Keratinocyte (primary cell): ENCODE results near the gene ANAPC5. TPM values are rescaled to one million over a fixed set of nuclear protein-coding genes. Genes with fewer than 3 reads are reported as not detected.

ENCODE experiments used
- DNase-seq: peaks from one replicate; pipeline ENCODE4 v3.0.0-alpha.2; 2011; ENCODE audit warnings: low read depth, missing footprints, low spot score
- FAIRE-seq: peaks from 2 replicates; lab custom pipeline; 2011; peaks lifted over from hg19 to GRCh38; lab: Jason Lieb, UNC
- H2AFZ ChIP-seq: 2 replicates; pipeline ENCODE4 v1.6.0; 2012; ENCODE audit warnings: low read length, control low read depth, inconsistent platforms; ENCODE audit not compliant: control insufficient read depth
- H3K27ac ChIP-seq: 2 replicates; pipeline ENCODE4 v1.5.1; 2011; ENCODE audit warnings: low read length; ENCODE audit not compliant: control insufficient read depth, insufficient read depth
- H3K27me3 ChIP-seq: 3 replicates; pipeline ENCODE4 v1.6.0; 2011; ENCODE audit warnings: low read length; ENCODE audit not compliant: control insufficient read depth, insufficient read depth; ENCODE audit errors: extremely low read depth
- H3K36me3 ChIP-seq, 2 experiments: 2 replicates in 1 of 2; 3 replicates in 1 of 2; pipeline ENCODE4 v1.5.1; 2011; ENCODE audit warnings: low read length in 2 of 2, mild to moderate bottlenecking in 1 of 2; ENCODE audit not compliant: control insufficient read depth in 2 of 2, insufficient read depth in 2 of 2; ENCODE audit errors: extremely low read depth in 1 of 2
- H3K4me1 ChIP-seq: 3 replicates; pipeline ENCODE4 v1.5.1; 2011; ENCODE audit warnings: low read length; ENCODE audit not compliant: control insufficient read depth, insufficient read depth; ENCODE audit errors: extremely low read depth
- H3K4me2 ChIP-seq: 3 replicates; pipeline ENCODE4 v1.6.0; 2011; ENCODE audit warnings: low read depth, low read length; ENCODE audit not compliant: control insufficient read depth, insufficient read depth; ENCODE audit errors: extremely low read depth
- H3K4me3 ChIP-seq, 3 experiments: fragments of 200-600 bp in 1 of 3; sonication (generic) in 1 of 3; 2 replicates in 2 of 3; 3 replicates in 1 of 3; pipeline ENCODE4 v1.5.1; 2011 to 2016; ENCODE audit warnings: low read length in 3 of 3, mild to moderate bottlenecking in 3 of 3, control low read depth in 2 of 3, inconsistent platforms in 1 of 3, low read depth in 1 of 3, mixed read lengths in 1 of 3, mixed run types in 1 of 3, moderate library complexity in 1 of 3; ENCODE audit not compliant: control insufficient read depth in 2 of 3, insufficient read depth in 2 of 3; ENCODE audit errors: extremely low read depth in 1 of 3
- H3K79me2 ChIP-seq: 2 replicates; pipeline ENCODE4 v1.6.0; 2012; ENCODE audit warnings: low read length; ENCODE audit not compliant: control insufficient read depth, insufficient read depth
- H3K9ac ChIP-seq: 3 replicates; pipeline ENCODE4 v1.6.0; 2011; ENCODE audit warnings: low read length; ENCODE audit not compliant: control insufficient read depth, insufficient read depth; ENCODE audit errors: extremely low read depth
- H3K9me1 ChIP-seq: 3 replicates; pipeline ENCODE4 v1.6.0; 2011; ENCODE audit warnings: low read length; ENCODE audit not compliant: control insufficient read depth, insufficient read depth; ENCODE audit errors: extremely low read depth
- H3K9me3 ChIP-seq: 2 replicates; pipeline ENCODE4 v1.5.1; 2012; ENCODE audit warnings: low read depth, low read length; ENCODE audit not compliant: control insufficient read depth
- H4K20me1 ChIP-seq: 3 replicates; pipeline ENCODE4 v1.6.0; 2011; ENCODE audit warnings: low read length; ENCODE audit not compliant: control insufficient read depth, insufficient read depth; ENCODE audit errors: extremely low read depth
- CTCF ChIP-seq, 3 experiments: IDR thresholded peaks in 1 of 3; conservative IDR thresholded peaks in 1 of 3; optimal IDR thresholded peaks in 1 of 3; 2 replicates in 2 of 3; 3 replicates in 1 of 3; pipeline versions ENCODE3 to v1.5.1; 2011; ENCODE audit warnings: low read length in 3 of 3, mild to moderate bottlenecking in 3 of 3, moderate library complexity in 2 of 3, control low read depth in 1 of 3, inconsistent platforms in 1 of 3; ENCODE audit not compliant: insufficient read depth in 2 of 3; ENCODE audit errors: extremely low read depth in 1 of 3
- EZH2 ChIP-seq: IDR thresholded peaks from one replicate; pipeline ENCODE4 v1.6.1; 2012; ENCODE audit warnings: inconsistent platforms, mild to moderate bottlenecking, low read length, moderate library complexity
- dilution Hi-C: fragments of 300-500 bp; cut with MboI; formaldehyde crosslinking; loops from one replicate; pipeline ENCODE4 v1.7.0; 2020; ENCODE audit warnings: low sequenced_read_pairs; ENCODE audit not compliant: extremely low pct_ligation_motif_present
- polyA plus RNA-seq, 5 experiments: library from polyadenylated mRNA; depleted of rRNA in 3 of 5; stranded (reverse) in 3 of 5; stranded (forward) in 1 of 5; unstranded in 1 of 5; fragments of >200 nt; gene quantifications; 1 replicate in 1 of 5; 2 replicates in 3 of 5; 3 replicates in 1 of 5; pipeline versions ENCODE4 v1.2.1 to v1.2.3, GENCODE V29; 2011 to 2012; ENCODE audit warnings: missing spikeins in 2 of 5, low read depth in 1 of 5, low replicate concordance in 1 of 5

The ANAPC5 gene
- polyA plus RNA-seq, 1 donor (not counting 4 experiments of a cell fraction or from before 2014, with no cell fraction given): 115 TPM

GRCh38 chr12:121284551-121285390, 67.4 kb downstream of the ANAPC5 start:
- H3K9me3 ChIP-seq: no peaks in the 10 kb centered on the region
- no peaks in the 10 kb centered on the region for H3K27me3 ChIP-seq
- H3K4me2 ChIP-seq: no peak overlapping the region
- no peaks in the 10 kb centered on the region for H4K20me1 ChIP-seq
- no peak overlapping the region for H2AFZ ChIP-seq
- H3K36me3 ChIP-seq: peaks cover 0 to 3% of the 10 kb centered on the region in 2 experiments
- H3K4me1 ChIP-seq: no peaks in the 10 kb centered on the region
- TF ChIP-seq EZH2 (no peak), CTCF (optimal IDR thresholded peaks at IDR 0.05 in 1 of 3, IDR thresholded peaks at IDR 0.05 in 1 of 3, conservative IDR thresholded peaks at IDR 0.05 in 1 of 3; ENCODE audit: extremely low read depth in 1 of 3, insufficient read depth in 2 of 3, low read length in 3 of 3) (no peak)
- H3K4me3 ChIP-seq: no peak overlapping the region
- H3K27ac ChIP-seq: no peak overlapping the region
- no peak for DNase-seq
- no peaks in the 10 kb centered on the region for H3K79me2 ChIP-seq
- no peak for FAIRE-seq
- dilution Hi-C loops: no loop called here
- no peak overlapping the region for H3K9ac ChIP-seq
- no peaks in the 10 kb centered on the region for H3K9me1 ChIP-seq

GRCh38 chr12:121283841-121284240, 68.4 kb downstream of the ANAPC5 start:
- FAIRE-seq: no peak
- TF ChIP-seq CTCF (optimal IDR thresholded peaks at IDR 0.05 in 1 of 3, IDR thresholded peaks at IDR 0.05 in 1 of 3, conservative IDR thresholded peaks at IDR 0.05 in 1 of 3; ENCODE audit: extremely low read depth in 1 of 3, insufficient read depth in 2 of 3, low read length in 3 of 3): no peak
- no peak for TF ChIP-seq EZH2

More at GRCh38 chr12:121283841-121284240, 68.4 kb downstream of the ANAPC5 start:
- H3K9me3 ChIP-seq: no peaks in the 10 kb centered on the region
- no peak overlapping the region for H3K9ac ChIP-seq
- no peak overlapping the region for H3K4me2 ChIP-seq
- no peaks in the 10 kb centered on the region for H4K20me1 ChIP-seq
- DNase-seq: no peak
- dilution Hi-C loops: no loop called here
- H3K4me3 ChIP-seq: no peak overlapping the region
- H3K9me1 ChIP-seq: no peaks in the 10 kb centered on the region
- no peak overlapping the region for H2AFZ ChIP-seq
- H3K27ac ChIP-seq: no peak overlapping the region
- peaks cover 0 to 4% of the 10 kb centered on the region in 2 experiments for H3K36me3 ChIP-seq
- H3K4me1 ChIP-seq: no peaks in the 10 kb centered on the region
- no peaks in the 10 kb centered on the region for H3K27me3 ChIP-seq
- no peaks in the 10 kb centered on the region for H3K79me2 ChIP-seq
